Germinal center (tissue), 1 donor: ENCODE measurements around the gene GPR107.

Experiments
- DNase-seq: peaks from one replicate; pipeline ENCODE4 v3.0.0; 2012; ENCODE audit warnings: mixed read lengths, low spot score

The GPR107 gene

GRCh38 chr9:130185490-130186031, 131.9 kb downstream of the GPR107 start:
- DNase-seq: no peak

DNA sequence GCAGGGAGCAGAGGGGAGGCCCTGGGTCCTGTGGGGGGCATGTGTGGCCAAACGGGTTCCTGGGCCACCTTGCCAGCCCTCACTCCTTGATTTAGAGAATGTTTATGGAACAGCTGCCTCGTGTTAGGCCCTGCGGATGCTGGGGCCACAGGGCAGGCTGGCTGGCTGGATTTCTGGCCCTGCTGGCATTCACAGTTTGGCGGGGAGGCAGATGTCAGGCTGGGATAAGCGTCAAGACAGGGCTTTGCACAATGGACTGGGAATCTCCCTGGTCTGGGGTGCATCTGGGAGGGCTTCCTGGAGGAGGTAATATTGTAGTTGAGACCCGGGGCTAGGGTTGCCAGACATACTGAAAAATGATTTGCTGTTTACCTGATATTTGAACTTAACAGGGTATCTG, 132.3 kb downstream of the GPR107 start:
- no peak for DNase-seq

DNA sequence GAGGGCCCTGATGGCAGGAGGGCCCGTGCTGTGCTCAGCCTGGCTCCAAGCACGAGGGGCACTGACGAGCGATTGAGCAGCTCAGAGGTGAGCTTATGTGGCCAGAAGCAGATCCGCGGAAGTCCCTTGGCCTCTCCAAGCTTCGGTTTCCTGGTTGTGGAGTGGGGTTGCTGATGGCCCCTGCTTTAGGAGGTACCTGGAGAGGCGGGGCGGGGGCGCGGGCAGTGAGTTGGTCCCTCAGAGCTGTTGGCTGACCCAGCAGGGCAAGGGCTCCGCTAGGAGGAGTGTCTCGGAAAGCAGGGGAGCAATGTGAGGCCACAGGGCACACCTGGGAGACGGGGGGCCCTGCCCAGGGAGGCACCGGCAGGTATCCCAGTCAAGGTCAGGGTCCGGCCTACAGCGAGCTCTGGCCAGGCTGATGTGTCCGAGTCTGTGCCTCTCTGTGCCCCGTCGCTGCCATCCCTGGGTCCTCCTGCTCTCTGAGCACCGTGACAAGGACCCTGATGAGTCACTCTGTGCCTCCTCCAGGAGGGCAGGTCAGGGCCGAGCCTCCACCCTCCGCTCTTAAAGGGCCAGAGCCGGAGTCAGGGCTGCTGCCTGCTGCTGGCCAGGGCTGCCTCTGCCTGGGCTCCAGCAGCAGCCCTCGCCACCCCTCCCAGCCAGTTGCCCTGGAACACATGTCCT, 133.3 kb downstream of the GPR107 start:
- DNase-seq: no peak

GRCh38 chr9:130187523-130187846, 133.8 kb downstream of the GPR107 start:
- no peak for DNase-seq

GRCh38 chr9:130188860-130189481, 135.3 kb downstream of the GPR107 start:
- DNase-seq: no peak
